Upper lobe of left lung (tissue), 4 donors: ENCODE data around the gene HS6ST1.

ENCODE experiments used
- EP300 ChIP-seq, 4 donors: sonication (generic); formaldehyde crosslinking; IDR thresholded peaks; one replicate each; pipeline ENCODE4 v1.5.1; 2017; ENCODE audit warnings: antibody characterized with exemption in 4 of 4, control low read depth in 2 of 4
- POLR2A ChIP-seq, 4 donors: fragments of 450-650 bp; IDR thresholded peaks; one replicate each; pipeline ENCODE4 v1.5.1; 2016 to 2017; ENCODE audit warnings: antibody characterized with exemption in 4 of 4, mild to moderate bottlenecking in 2 of 4
- POLR2AphosphoS5 ChIP-seq, 2 donors: sonication (generic); formaldehyde crosslinking; IDR thresholded peaks; one replicate each; pipeline ENCODE4 v1.5.1; 2017; ENCODE audit warnings: antibody characterized with exemption in 2 of 2
- TF ChIP-seq, protein P1 (sequence below), 6 experiments: fragments of 450-650 bp in 4 of 6; fragments of 200-600 bp in 2 of 6; sonication (generic) in 2 of 6; IDR thresholded peaks; one replicate each; pipeline ENCODE4 v1.5.1; 2016 to 2019; ENCODE audit warnings: antibody characterized with exemption in 6 of 6

DNA sequence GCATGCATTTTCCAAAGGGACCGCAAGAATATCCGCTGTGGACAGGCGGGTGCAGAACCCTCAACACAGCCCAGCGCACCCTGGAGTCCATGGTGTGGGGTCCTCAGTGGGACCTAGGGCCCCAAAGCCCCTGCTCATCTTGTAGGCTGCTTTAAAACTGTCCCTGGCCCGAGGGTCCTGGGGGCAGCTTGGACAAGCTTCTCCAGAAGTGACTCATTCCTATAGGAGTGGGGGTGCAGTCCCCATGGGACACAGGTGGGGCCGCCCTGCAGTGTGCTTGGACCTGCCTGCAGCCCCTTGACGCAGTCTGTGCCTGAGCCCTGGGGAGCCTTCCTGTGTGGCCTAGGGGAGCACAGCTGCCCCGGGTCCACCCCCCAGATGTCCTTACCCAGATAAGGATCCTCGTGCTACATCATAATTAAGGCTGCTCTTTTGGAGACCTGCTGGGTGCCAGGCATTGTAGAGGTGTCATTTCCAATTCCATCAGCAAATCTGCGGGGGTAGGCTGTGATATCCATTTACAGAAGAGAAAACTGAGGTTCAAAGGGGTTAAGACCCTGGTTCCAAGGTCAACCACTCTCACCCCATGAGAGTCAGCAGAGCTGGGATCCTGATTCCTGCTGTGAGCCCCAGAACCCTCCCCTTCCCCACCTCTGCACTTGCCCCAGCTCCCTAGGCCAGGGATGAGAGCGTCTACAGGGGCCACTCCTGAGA lies 1.7 kb upstream of the HS6ST1 start:
- TF ChIP-seq, protein P1, sequence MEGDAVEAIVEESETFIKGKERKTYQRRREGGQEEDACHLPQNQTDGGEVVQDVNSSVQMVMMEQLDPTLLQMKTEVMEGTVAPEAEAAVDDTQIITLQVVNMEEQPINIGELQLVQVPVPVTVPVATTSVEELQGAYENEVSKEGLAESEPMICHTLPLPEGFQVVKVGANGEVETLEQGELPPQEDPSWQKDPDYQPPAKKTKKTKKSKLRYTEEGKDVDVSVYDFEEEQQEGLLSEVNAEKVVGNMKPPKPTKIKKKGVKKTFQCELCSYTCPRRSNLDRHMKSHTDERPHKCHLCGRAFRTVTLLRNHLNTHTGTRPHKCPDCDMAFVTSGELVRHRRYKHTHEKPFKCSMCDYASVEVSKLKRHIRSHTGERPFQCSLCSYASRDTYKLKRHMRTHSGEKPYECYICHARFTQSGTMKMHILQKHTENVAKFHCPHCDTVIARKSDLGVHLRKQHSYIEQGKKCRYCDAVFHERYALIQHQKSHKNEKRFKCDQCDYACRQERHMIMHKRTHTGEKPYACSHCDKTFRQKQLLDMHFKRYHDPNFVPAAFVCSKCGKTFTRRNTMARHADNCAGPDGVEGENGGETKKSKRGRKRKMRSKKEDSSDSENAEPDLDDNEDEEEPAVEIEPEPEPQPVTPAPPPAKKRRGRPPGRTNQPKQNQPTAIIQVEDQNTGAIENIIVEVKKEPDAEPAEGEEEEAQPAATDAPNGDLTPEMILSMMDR (IDR thresholded peaks at IDR 0.05) = no peak
- TF ChIP-seq POLR2AphosphoS5 (IDR thresholded peaks at IDR 0.05) (no peak), POLR2A (IDR thresholded peaks at IDR 0.05) (no peak), EP300 (IDR thresholded peaks at IDR 0.05) (no peak)
